Keratinocyte (primary cell): ENCODE data around the gene C1R.

Experiments used
- EZH2 ChIP-seq: IDR thresholded peaks from one replicate; pipeline ENCODE4 v1.6.1; 2012; ENCODE audit warnings: inconsistent platforms, mild to moderate bottlenecking, low read length, moderate library complexity
- TF ChIP-seq, protein P1 (sequence below), 3 experiments: IDR thresholded peaks in 1 of 3; conservative IDR thresholded peaks in 1 of 3; optimal IDR thresholded peaks in 1 of 3; 2 replicates in 2 of 3; 3 replicates in 1 of 3; pipeline versions ENCODE3 to v1.5.1; 2011; ENCODE audit warnings: low read length in 3 of 3, mild to moderate bottlenecking in 3 of 3, moderate library complexity in 2 of 3, control low read depth in 1 of 3, inconsistent platforms in 1 of 3; ENCODE audit not compliant: insufficient read depth in 2 of 3; ENCODE audit errors: extremely low read depth in 1 of 3

DNA sequence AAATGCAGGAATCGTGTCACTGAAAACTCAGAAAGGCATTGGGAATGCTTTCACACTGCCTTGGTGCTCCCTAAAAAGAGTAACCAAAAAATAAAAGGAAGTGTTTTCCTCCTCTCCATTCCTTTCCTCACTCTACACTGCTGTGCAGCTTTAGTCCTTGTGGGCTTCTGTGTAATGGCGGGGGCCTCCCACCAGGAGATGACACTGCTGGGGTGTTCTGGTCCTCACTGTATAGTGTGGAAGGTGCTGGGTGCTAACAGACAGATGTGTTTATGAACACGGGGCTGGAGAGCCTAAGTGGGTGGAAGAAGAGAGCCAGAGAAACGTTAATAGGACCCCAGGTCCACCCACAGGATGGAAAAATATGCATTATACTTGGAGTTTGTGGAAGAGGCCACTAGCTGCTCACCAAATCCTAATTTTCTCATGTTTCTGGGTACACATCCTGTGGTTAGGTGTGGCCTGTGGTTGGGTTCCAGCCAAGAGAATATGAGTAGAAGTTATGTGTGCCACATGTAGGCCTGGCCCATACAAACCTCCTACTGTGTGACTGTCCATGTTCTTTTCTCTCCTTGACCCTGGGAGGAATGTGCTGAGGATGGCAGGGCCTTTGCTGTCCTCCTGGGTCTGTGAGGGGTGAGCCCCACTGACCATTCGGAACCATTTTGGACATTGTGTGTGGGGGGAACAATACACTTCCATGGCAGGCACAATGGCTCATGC, 45.7 kb downstream of the C1R start:
- TF ChIP-seq, protein P1, sequence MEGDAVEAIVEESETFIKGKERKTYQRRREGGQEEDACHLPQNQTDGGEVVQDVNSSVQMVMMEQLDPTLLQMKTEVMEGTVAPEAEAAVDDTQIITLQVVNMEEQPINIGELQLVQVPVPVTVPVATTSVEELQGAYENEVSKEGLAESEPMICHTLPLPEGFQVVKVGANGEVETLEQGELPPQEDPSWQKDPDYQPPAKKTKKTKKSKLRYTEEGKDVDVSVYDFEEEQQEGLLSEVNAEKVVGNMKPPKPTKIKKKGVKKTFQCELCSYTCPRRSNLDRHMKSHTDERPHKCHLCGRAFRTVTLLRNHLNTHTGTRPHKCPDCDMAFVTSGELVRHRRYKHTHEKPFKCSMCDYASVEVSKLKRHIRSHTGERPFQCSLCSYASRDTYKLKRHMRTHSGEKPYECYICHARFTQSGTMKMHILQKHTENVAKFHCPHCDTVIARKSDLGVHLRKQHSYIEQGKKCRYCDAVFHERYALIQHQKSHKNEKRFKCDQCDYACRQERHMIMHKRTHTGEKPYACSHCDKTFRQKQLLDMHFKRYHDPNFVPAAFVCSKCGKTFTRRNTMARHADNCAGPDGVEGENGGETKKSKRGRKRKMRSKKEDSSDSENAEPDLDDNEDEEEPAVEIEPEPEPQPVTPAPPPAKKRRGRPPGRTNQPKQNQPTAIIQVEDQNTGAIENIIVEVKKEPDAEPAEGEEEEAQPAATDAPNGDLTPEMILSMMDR (optimal IDR thresholded peaks at IDR 0.05 in 1 of 3, IDR thresholded peaks at IDR 0.05 in 1 of 3, conservative IDR thresholded peaks at IDR 0.05 in 1 of 3; ENCODE audit: extremely low read depth in 1 of 3, insufficient read depth in 2 of 3, low read length in 3 of 3), result no peak
- no peak for TF ChIP-seq EZH2
